GM23338 (cell line): ENCODE data around the gene PRPF6. TPM values are rescaled to one million over a fixed set of nuclear protein-coding genes. Genes with fewer than 3 reads are reported as not detected.

Experiments used
- ATAC-seq: fragments of 200-7000 bp; cut with Tn5 transposase; 3 replicates; pipeline ENCODE4 v1.9.1; 2020
- DNase-seq: peaks from one replicate; pipeline ENCODE4 v3.0.0-alpha.2; 2015; ENCODE audit warnings: low spot score
- H2AFZ ChIP-seq: fragments of 200-600 bp; sonication (generic); 2 replicates; pipeline ENCODE4 v1.8.0; 2016; ENCODE audit warnings: antibody characterized with exemption, mild to moderate bottlenecking, moderate library complexity
- H3F3A ChIP-seq: fragments of 200-600 bp; sonication (generic); replicated peaks from 2 replicates; pipeline ENCODE4 v1.8.0; 2017; ENCODE audit warnings: antibody characterized with exemption, mixed run types, low read depth
- H3K27ac ChIP-seq: fragments of 200-600 bp; sonication (generic); 2 replicates; pipeline ENCODE4 v1.6.1; 2016; ENCODE audit warnings: low read depth
- H3K27me3 ChIP-seq: fragments of 200-600 bp; sonication (generic); 2 replicates; pipeline ENCODE4 v1.8.0; 2016; ENCODE audit warnings: mild to moderate bottlenecking, mixed run types, moderate library complexity; ENCODE audit not compliant: insufficient read depth
- H3K36me3 ChIP-seq: fragments of 200-600 bp; sonication (generic); 2 replicates; pipeline ENCODE4 v1.8.0; 2016; ENCODE audit warnings: mild to moderate bottlenecking; ENCODE audit not compliant: insufficient read depth
- H3K4me1 ChIP-seq: fragments of 200-600 bp; sonication (generic); 2 replicates; pipeline ENCODE4 v1.8.0; 2016; ENCODE audit warnings: mild to moderate bottlenecking, moderate library complexity; ENCODE audit not compliant: insufficient read depth
- H3K4me2 ChIP-seq: fragments of 200-600 bp; sonication (generic); 2 replicates; pipeline ENCODE4 v1.7.1; 2017; ENCODE audit warnings: mixed run types
- H3K4me3 ChIP-seq: fragments of 200-600 bp; sonication (generic); 2 replicates; pipeline ENCODE4 v1.6.1; 2016; ENCODE audit warnings: mixed run types
- H3K79me2 ChIP-seq: fragments of 200-600 bp; sonication (generic); replicated peaks from 2 replicates; pipeline ENCODE4 v1.8.0; 2017; ENCODE audit warnings: mild to moderate bottlenecking; ENCODE audit not compliant: insufficient read depth
- H3K9me2 ChIP-seq: fragments of 200-600 bp; sonication (generic); 2 replicates; pipeline ENCODE4 v1.8.0; 2017; ENCODE audit not compliant: insufficient read depth
- H4K20me1 ChIP-seq: fragments of 200-600 bp; sonication (generic); replicated peaks from 2 replicates; pipeline ENCODE4 v1.8.0; 2017; ENCODE audit warnings: mild to moderate bottlenecking; ENCODE audit not compliant: insufficient read depth
- H3K27ac Mint-ChIP-seq: 2 replicates; pipeline ENCODE4 v1.8.0; 2020; ENCODE audit warnings: inconsistent platforms, mild to moderate bottlenecking, moderate library complexity, mixed read lengths
- H3K27me3 Mint-ChIP-seq: 3 replicates; pipeline ENCODE4 v1.8.0; 2022; ENCODE audit warnings: low read depth, mild to moderate bottlenecking, moderate library complexity, mixed read lengths, inconsistent platforms; ENCODE audit not compliant: insufficient read depth, poor library complexity
- H3K36me3 Mint-ChIP-seq: 3 replicates; pipeline ENCODE4 v1.8.0; 2021; ENCODE audit warnings: low read depth, mild to moderate bottlenecking, inconsistent platforms, moderate library complexity, mixed read lengths
- H3K4me1 Mint-ChIP-seq: 3 replicates; pipeline ENCODE4 v1.8.0; 2020; ENCODE audit warnings: mild to moderate bottlenecking, inconsistent platforms, mixed read lengths
- H3K4me3 Mint-ChIP-seq: 3 replicates; pipeline ENCODE4 v1.8.0; 2021; ENCODE audit warnings: moderate library complexity, mild to moderate bottlenecking, inconsistent platforms, mixed read lengths
- H3K9me3 Mint-ChIP-seq: 3 replicates; pipeline ENCODE4 v1.8.0; 2020; ENCODE audit warnings: moderate library complexity, mild to moderate bottlenecking, inconsistent platforms, mixed read lengths
- CREB1 ChIP-seq: fragments of 250-450 bp; sonication (Bioruptor Pico); IDR thresholded peaks from 2 replicates; pipeline ENCODE4 v1.5.0; 2020; ENCODE audit warnings: low read depth, mild to moderate bottlenecking, moderate library complexity
- EZH2 ChIP-seq: fragments of 200-600 bp; sonication (generic); IDR thresholded peaks from one replicate; pipeline ENCODE4 v1.8.0; 2017; ENCODE audit warnings: antibody characterized with exemption, mild to moderate bottlenecking, low read depth; ENCODE audit not compliant: unreplicated experiment
- JUNB ChIP-seq: IDR thresholded peaks from one replicate; pipeline ENCODE4 v1.6.1; 2016; ENCODE audit warnings: antibody characterized with exemption; ENCODE audit not compliant: unreplicated experiment
- NANOG ChIP-seq: IDR thresholded peaks from 2 replicates; pipeline ENCODE4 v1.6.1; 2016; ENCODE audit warnings: antibody characterized with exemption, borderline replicate concordance
- REST ChIP-seq: IDR thresholded peaks from one replicate; pipeline ENCODE4 v1.6.1; 2018; ENCODE audit warnings: antibody characterized with exemption; ENCODE audit not compliant: unreplicated experiment
- STAT1 ChIP-seq: IDR thresholded peaks from one replicate; pipeline ENCODE4 v1.6.1; 2016; ENCODE audit warnings: antibody characterized with exemption; ENCODE audit not compliant: unreplicated experiment
- ZNF331 ChIP-seq: fragments of 250-450 bp; sonication (Bioruptor Pico); IDR thresholded peaks from 2 replicates; pipeline ENCODE4 v1.5.0; 2020; ENCODE audit warnings: low read depth, mild to moderate bottlenecking, moderate library complexity
- polyA plus RNA-seq: library from polyadenylated mRNA; unstranded; fragments of >200 nt; fragmentation: Nextera tagmentation; extraction: Ambion mirVana; gene quantifications from 2 replicates; pipeline ENCODE4 v1.2.1, GENCODE V29; 2016
- total RNA-seq: library from RNA; depleted of rRNA; stranded (reverse); fragments of >200 nt; shearing (Covaris generic); gene quantifications from 2 replicates; pipeline ENCODE4 v1.2.3, GENCODE V29; 2014
- TF ChIP-seq, protein P1 (sequence below): fragments of 250-450 bp; sonication (Bioruptor Pico); IDR thresholded peaks from 2 replicates; pipeline ENCODE4 v1.5.0; 2020; ENCODE audit warnings: mild to moderate bottlenecking, moderate library complexity

Gene PRPF6
- total and polyA plus RNA-seq, 2 experiments from 2014 or later = 53.8 to 79.9 TPM

- no peak for TF ChIP-seq REST
Measured at GRCh38 chr20:63946986-63947637, 33.8 kb upstream of the PRPF6 start (continued).

DNA sequence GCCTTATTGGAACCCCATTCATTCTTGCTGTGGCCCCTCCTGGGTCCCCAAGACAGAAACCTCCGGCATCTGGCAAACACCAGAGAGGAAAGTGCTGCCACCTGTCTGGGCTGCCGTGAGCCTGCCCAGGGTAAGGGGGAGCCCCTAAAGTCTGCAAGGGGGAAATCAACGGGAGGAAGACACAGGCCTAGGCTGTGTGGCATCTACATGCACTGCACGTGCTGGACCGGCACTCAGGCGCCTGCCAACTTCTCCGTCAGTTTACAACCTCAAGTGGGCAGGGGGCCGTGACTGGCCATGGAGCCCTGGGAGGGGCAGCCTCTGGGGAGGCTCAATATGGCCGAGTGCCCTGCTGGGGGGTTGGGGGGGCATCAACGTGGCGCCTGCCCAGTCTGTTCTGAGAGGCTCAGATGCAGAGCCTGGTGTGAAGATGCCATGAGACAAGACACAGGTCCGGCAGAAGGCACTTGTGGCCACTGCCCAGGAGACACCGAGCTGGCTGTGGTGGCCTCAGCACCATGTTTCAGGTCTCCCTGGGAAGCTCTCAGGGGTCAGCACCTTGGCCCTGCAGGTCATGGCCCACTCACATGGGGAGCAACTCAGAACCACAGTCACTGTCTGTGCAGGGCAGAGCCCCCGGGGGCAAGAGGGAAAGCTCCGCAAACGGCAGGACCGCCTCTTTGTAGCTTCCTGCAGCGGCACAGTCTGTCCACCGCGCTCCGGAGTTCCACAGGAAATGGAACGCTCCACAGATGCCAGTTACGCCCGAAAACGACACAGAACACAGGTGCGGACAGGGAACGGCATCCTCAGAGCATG is 33.1 kb upstream of the PRPF6 start:
- H4K20me1 ChIP-seq = peaks cover 11% of the 10 kb centered on the region
- DNase-seq (no peak), ATAC-seq (no peak)
- no peaks in the 10 kb centered on the region for H3K9me2 ChIP-seq
- 0 out of 2 replicates have a peak overlapping the region, but pooled peaks have one; percentile 59 for H3K27ac Mint-ChIP-seq
- H3K79me2 ChIP-seq = peaks cover 59% of the 10 kb centered on the region
- peaks cover 20% of the 10 kb centered on the region for H3K4me1 Mint-ChIP-seq
- H3K36me3 ChIP-seq = no peaks in the 10 kb centered on the region
- H3K4me2 ChIP-seq = no peak overlapping the region
- H3K9me3 Mint-ChIP-seq = peaks cover 8% of the 10 kb centered on the region; the same call in 1 of the 3 replicates
- H3F3A ChIP-seq = peaks cover 21% of the 10 kb centered on the region
- H3K4me3 ChIP-seq = no peak overlapping the region
- H2AFZ ChIP-seq = no peak overlapping the region
- peaks cover 24% of the 10 kb centered on the region for H3K27me3 Mint-ChIP-seq
- no peak overlapping the region; the same call in 2 of the 3 replicates for H3K4me3 Mint-ChIP-seq
- peaks cover 16% of the 10 kb centered on the region; the same call in 1 of the 2 replicates for H3K4me1 ChIP-seq
- H3K36me3 Mint-ChIP-seq = peaks cover 20% of the 10 kb centered on the region
- H3K27me3 ChIP-seq = no peaks in the 10 kb centered on the region
- no peak overlapping the region for H3K27ac ChIP-seq
- TF ChIP-seq, protein P1, sequence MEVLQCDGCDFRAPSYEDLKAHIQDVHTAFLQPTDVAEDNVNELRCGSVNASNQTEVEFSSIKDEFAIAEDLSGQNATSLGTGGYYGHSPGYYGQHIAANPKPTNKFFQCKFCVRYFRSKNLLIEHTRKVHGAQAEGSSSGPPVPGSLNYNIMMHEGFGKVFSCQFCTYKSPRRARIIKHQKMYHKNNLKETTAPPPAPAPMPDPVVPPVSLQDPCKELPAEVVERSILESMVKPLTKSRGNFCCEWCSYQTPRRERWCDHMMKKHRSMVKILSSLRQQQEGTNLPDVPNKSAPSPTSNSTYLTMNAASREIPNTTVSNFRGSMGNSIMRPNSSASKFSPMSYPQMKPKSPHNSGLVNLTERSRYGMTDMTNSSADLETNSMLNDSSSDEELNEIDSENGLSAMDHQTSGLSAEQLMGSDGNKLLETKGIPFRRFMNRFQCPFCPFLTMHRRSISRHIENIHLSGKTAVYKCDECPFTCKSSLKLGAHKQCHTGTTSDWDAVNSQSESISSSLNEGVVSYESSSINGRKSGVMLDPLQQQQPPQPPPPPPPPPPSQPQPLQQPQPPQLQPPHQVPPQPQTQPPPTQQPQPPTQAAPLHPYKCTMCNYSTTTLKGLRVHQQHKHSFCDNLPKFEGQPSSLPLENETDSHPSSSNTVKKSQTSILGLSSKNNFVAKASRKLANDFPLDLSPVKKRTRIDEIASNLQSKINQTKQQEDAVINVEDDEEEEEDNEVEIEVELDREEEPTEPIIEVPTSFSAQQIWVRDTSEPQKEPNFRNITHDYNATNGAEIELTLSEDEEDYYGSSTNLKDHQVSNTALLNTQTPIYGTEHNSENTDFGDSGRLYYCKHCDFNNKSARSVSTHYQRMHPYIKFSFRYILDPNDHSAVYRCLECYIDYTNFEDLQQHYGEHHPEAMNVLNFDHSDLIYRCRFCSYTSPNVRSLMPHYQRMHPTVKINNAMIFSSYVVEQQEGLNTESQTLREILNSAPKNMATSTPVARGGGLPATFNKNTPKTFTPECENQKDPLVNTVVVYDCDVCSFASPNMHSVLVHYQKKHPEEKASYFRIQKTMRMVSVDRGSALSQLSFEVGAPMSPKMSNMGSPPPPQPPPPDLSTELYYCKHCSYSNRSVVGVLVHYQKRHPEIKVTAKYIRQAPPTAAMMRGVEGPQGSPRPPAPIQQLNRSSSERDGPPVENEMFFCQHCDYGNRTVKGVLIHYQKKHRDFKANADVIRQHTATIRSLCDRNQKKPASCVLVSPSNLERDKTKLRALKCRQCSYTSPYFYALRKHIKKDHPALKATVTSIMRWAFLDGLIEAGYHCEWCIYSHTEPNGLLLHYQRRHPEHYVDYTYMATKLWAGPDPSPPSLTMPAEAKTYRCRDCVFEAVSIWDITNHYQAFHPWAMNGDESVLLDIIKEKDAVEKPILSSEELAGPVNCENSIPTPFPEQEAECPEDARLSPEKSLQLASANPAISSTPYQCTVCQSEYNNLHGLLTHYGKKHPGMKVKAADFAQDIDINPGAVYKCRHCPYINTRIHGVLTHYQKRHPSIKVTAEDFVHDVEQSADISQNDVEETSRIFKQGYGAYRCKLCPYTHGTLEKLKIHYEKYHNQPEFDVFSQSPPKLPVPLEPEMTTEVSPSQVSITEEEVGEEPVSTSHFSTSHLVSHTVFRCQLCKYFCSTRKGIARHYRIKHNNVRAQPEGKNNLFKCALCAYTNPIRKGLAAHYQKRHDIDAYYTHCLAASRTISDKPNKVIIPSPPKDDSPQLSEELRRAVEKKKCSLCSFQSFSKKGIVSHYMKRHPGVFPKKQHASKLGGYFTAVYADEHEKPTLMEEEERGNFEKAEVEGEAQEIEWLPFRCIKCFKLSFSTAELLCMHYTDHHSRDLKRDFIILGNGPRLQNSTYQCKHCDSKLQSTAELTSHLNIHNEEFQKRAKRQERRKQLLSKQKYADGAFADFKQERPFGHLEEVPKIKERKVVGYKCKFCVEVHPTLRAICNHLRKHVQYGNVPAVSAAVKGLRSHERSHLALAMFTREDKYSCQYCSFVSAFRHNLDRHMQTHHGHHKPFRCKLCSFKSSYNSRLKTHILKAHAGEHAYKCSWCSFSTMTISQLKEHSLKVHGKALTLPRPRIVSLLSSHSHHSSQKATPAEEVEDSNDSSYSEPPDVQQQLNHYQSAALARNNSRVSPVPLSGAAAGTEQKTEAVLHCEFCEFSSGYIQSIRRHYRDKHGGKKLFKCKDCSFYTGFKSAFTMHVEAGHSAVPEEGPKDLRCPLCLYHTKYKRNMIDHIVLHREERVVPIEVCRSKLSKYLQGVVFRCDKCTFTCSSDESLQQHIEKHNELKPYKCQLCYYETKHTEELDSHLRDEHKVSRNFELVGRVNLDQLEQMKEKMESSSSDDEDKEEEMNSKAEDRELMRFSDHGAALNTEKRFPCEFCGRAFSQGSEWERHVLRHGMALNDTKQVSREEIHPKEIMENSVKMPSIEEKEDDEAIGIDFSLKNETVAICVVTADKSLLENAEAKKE = no peak
- no peak for TF ChIP-seq JUNB
- no peak for TF ChIP-seq ZNF331 (CRISPR knock-in tag)
- no peak for TF ChIP-seq NANOG
- TF ChIP-seq CREB1 (CRISPR knock-in tag) = no peak
- no peak for TF ChIP-seq EZH2
- TF ChIP-seq STAT1 = no peak
